ENCODE data around the gene ELAVL2.
"Not testable (repeated sequence)": the region's sequence is repeated elsewhere in the genome, so short reads cannot be mapped to it uniquely, and the experiment has no call there.

ELAVL2 gene

GRCh38 chr9:23730364-23730763 lies 95.7 kb downstream of the ELAVL2 start:
- no peaks in the 10 kb centered on the region for H3K36me3 Mint-ChIP-seq
- H3K27ac Mint-ChIP-seq: no peak overlapping the region
- no peaks in the 10 kb centered on the region for H3K4me1 Mint-ChIP-seq (ENCODE audit: low read depth)
- H3K9me3 Mint-ChIP-seq (ENCODE audit: low read depth): peaks cover 6% of the 10 kb centered on the region
- no peaks in the 10 kb centered on the region for H3K27me3 Mint-ChIP-seq
- no peak overlapping the region for H3K4me3 Mint-ChIP-seq

- Mint-ChIP-seq H3K27ac (no peak overlapping the region), H3K4me3 (no peak overlapping the region), H3K27me3 (no peaks in the 10 kb centered on the region)
Observed at GRCh38 chr9:23728736-23729135, 97.3 kb downstream of the ELAVL2 start.

GRCh38 chr9:23725279-23725946 lies 100.6 kb downstream of the ELAVL2 start:
- Mint-ChIP-seq H3K4me3 (no peak overlapping the region), H3K27me3 (no peaks in the 10 kb centered on the region), H3K27ac (no peak overlapping the region), H3K9me3 (ENCODE audit: low read depth) (peaks cover 4% of the 10 kb centered on the region), H3K4me1 (ENCODE audit: low read depth) (no peaks in the 10 kb centered on the region), H3K36me3 (no peaks in the 10 kb centered on the region)

More at GRCh38 chr9:23728736-23729135, 97.3 kb downstream of the ELAVL2 start:
- Mint-ChIP-seq H3K36me3 (no peaks in the 10 kb centered on the region), H3K9me3 (ENCODE audit: low read depth) (peaks cover 6% of the 10 kb centered on the region), H3K4me1 (ENCODE audit: low read depth) (no peaks in the 10 kb centered on the region)

- H3K4me1 Mint-ChIP-seq (ENCODE audit: low read depth): no peaks in the 10 kb centered on the region
- H3K9me3 Mint-ChIP-seq (ENCODE audit: low read depth): peaks cover 4% of the 10 kb centered on the region
- H3K27ac Mint-ChIP-seq: no peak overlapping the region
Observed at GRCh38 chr9:23723672-23724071, 102.4 kb downstream of the ELAVL2 start.

GRCh38 chr9:23723048-23723447 lies 103.0 kb downstream of the ELAVL2 start:
- H3K4me1 Mint-ChIP-seq (ENCODE audit: low read depth); H3K9me3 Mint-ChIP-seq (ENCODE audit: low read depth); H3K27me3 Mint-ChIP-seq; H3K36me3 Mint-ChIP-seq; H3K4me3 Mint-ChIP-seq; H3K27ac Mint-ChIP-seq: not testable (repeated sequence)

More at GRCh38 chr9:23723672-23724071, 102.4 kb downstream of the ELAVL2 start:
- H3K36me3 Mint-ChIP-seq: no peaks in the 10 kb centered on the region
- H3K4me3 Mint-ChIP-seq: no peak overlapping the region
- no peaks in the 10 kb centered on the region for H3K27me3 Mint-ChIP-seq

GRCh38 chr9:23721466-23721865 lies 104.6 kb downstream of the ELAVL2 start:
- Mint-ChIP-seq H3K9me3 (ENCODE audit: low read depth) (peaks cover 4% of the 10 kb centered on the region), H3K4me1 (ENCODE audit: low read depth) (no peaks in the 10 kb centered on the region), H3K4me3 (no peak overlapping the region), H3K27ac (no peak overlapping the region), H3K36me3 (no peaks in the 10 kb centered on the region), H3K27me3 (no peaks in the 10 kb centered on the region)

- Mint-ChIP-seq H3K9me3 (ENCODE audit: low read depth) (peaks cover under 1% of the 10 kb centered on the region), H3K27me3 (no peaks in the 10 kb centered on the region), H3K27ac (no peak overlapping the region), H3K36me3 (no peaks in the 10 kb centered on the region), H3K4me3 (no peak overlapping the region), H3K4me1 (ENCODE audit: low read depth) (no peaks in the 10 kb centered on the region)
Observed at GRCh38 chr9:23717505-23717904, 108.5 kb downstream of the ELAVL2 start.

GRCh38 chr9:23707249-23707648 lies 118.8 kb downstream of the ELAVL2 start:
- peaks cover 8% of the 10 kb centered on the region for H3K9me3 Mint-ChIP-seq (ENCODE audit: low read depth)
- no peak overlapping the region for H3K27ac Mint-ChIP-seq
- H3K4me3 Mint-ChIP-seq: no peak overlapping the region
- H3K27me3 Mint-ChIP-seq: no peaks in the 10 kb centered on the region
- no peaks in the 10 kb centered on the region for H3K4me1 Mint-ChIP-seq (ENCODE audit: low read depth)
- H3K36me3 Mint-ChIP-seq: no peaks in the 10 kb centered on the region

GRCh38 chr9:23702311-23702922 lies 123.6 kb downstream of the ELAVL2 start:
- no peaks in the 10 kb centered on the region for H3K36me3 Mint-ChIP-seq
- no peaks in the 10 kb centered on the region for H3K27me3 Mint-ChIP-seq
- H3K4me1 Mint-ChIP-seq (ENCODE audit: low read depth): no peaks in the 10 kb centered on the region
- peaks cover 5% of the 10 kb centered on the region for H3K9me3 Mint-ChIP-seq (ENCODE audit: low read depth)
- no peak overlapping the region for H3K4me3 Mint-ChIP-seq
- H3K27ac Mint-ChIP-seq: no peak overlapping the region

- Mint-ChIP-seq H3K9me3 (ENCODE audit: low read depth) (no peaks in the 10 kb centered on the region), H3K27ac (no peak overlapping the region), H3K36me3 (no peaks in the 10 kb centered on the region), H3K4me1 (ENCODE audit: low read depth) (no peaks in the 10 kb centered on the region), H3K4me3 (no peak overlapping the region), H3K27me3 (no peaks in the 10 kb centered on the region)
Observed at GRCh38 chr9:23701291-23701690, 124.7 kb downstream of the ELAVL2 start.

GRCh38 chr9:23700359-23700758 lies 125.7 kb downstream of the ELAVL2 start:
- Mint-ChIP-seq H3K4me1 (ENCODE audit: low read depth) (no peaks in the 10 kb centered on the region), H3K27ac (no peak overlapping the region), H3K4me3 (no peak overlapping the region), H3K27me3 (no peaks in the 10 kb centered on the region), H3K36me3 (no peaks in the 10 kb centered on the region), H3K9me3 (ENCODE audit: low read depth) (no peaks in the 10 kb centered on the region)

GRCh38 chr9:23698161-23698560 lies 127.9 kb downstream of the ELAVL2 start:
- Mint-ChIP-seq H3K27me3 (no peaks in the 10 kb centered on the region), H3K4me3 (no peak overlapping the region), H3K4me1 (ENCODE audit: low read depth) (no peaks in the 10 kb centered on the region), H3K9me3 (ENCODE audit: low read depth) (no peaks in the 10 kb centered on the region), H3K27ac (no peak overlapping the region), H3K36me3 (no peaks in the 10 kb centered on the region)

GRCh38 chr9:23695572-23695971 lies 130.5 kb downstream of the ELAVL2 start:
- no peak overlapping the region for H3K4me3 Mint-ChIP-seq
- H3K9me3 Mint-ChIP-seq (ENCODE audit: low read depth): no peaks in the 10 kb centered on the region
- no peaks in the 10 kb centered on the region for H3K4me1 Mint-ChIP-seq (ENCODE audit: low read depth)
- no peak overlapping the region for H3K27ac Mint-ChIP-seq
- no peaks in the 10 kb centered on the region for H3K36me3 Mint-ChIP-seq
- H3K27me3 Mint-ChIP-seq: no peaks in the 10 kb centered on the region

- Mint-ChIP-seq H3K27ac (no peak overlapping the region), H3K9me3 (ENCODE audit: low read depth) (peaks cover 3% of the 10 kb centered on the region), H3K4me3 (no peak overlapping the region), H3K36me3 (no peaks in the 10 kb centered on the region), H3K4me1 (ENCODE audit: low read depth) (no peaks in the 10 kb centered on the region), H3K27me3 (no peaks in the 10 kb centered on the region)
Observed at GRCh38 chr9:23693374-23693773, 132.7 kb downstream of the ELAVL2 start.

GRCh38 chr9:23686896-23687295 lies 139.1 kb downstream of the ELAVL2 start:
- Mint-ChIP-seq H3K4me3 (no peak overlapping the region), H3K27me3 (no peaks in the 10 kb centered on the region), H3K9me3 (ENCODE audit: low read depth) (peaks cover 3% of the 10 kb centered on the region), H3K4me1 (ENCODE audit: low read depth) (no peaks in the 10 kb centered on the region), H3K27ac (no peak overlapping the region), H3K36me3 (no peaks in the 10 kb centered on the region)

GRCh38 chr9:23686257-23686656 lies 139.8 kb downstream of the ELAVL2 start:
- H3K36me3 Mint-ChIP-seq: no peaks in the 10 kb centered on the region
- no peaks in the 10 kb centered on the region for H3K4me1 Mint-ChIP-seq (ENCODE audit: low read depth)
- peaks cover 3% of the 10 kb centered on the region for H3K9me3 Mint-ChIP-seq (ENCODE audit: low read depth)
- H3K27ac Mint-ChIP-seq: no peak overlapping the region
- no peak overlapping the region for H3K4me3 Mint-ChIP-seq
- H3K27me3 Mint-ChIP-seq: no peaks in the 10 kb centered on the region

Data from activated naive CD8-positive, alpha-beta T cell (primary cell).